ENCODE data around the gene VAMP1. TPM values are rescaled to one million over a fixed set of nuclear protein-coding genes. Genes with fewer than 3 reads are reported as not detected.

Gene VAMP1
- total RNA-seq, 1 donor from 2014 or later: 5.3 TPM

DNA sequence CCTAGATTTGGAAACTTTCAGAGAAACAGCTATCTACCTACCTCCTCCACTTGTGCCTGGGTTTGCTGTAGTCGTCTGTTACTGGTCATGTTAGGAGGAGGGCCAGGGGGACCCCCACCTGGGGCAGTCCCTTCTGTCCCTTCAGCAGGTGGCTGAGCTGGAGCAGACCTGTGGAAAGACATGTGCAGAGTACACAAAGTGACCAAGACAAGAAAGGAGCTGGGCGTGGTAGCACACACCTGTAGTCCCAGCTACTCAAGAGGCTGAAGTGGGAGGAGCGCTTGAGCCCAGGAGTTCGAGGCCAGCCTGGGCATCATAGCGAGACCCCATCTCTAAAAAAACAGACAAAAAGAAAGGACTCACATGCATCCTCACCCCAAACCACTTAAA is 4.3 kb downstream of the VAMP1 start:
- Mint-ChIP-seq H3K9me3 (ENCODE audit: low read depth) (no peaks in the 10 kb centered on the region), H3K4me3 (ENCODE audit: unreplicated experiment) (no peak overlapping the region), H3K27ac (ENCODE audit: unreplicated experiment) (no peak overlapping the region), H3K36me3 (ENCODE audit: low read depth) (peaks cover 21% of the 10 kb centered on the region), H3K4me1 (ENCODE audit: low read depth) (peaks cover 23% of the 10 kb centered on the region), H3K27me3 (ENCODE audit: low read depth) (no peaks in the 10 kb centered on the region)
- TF ChIP-seq, protein P1, sequence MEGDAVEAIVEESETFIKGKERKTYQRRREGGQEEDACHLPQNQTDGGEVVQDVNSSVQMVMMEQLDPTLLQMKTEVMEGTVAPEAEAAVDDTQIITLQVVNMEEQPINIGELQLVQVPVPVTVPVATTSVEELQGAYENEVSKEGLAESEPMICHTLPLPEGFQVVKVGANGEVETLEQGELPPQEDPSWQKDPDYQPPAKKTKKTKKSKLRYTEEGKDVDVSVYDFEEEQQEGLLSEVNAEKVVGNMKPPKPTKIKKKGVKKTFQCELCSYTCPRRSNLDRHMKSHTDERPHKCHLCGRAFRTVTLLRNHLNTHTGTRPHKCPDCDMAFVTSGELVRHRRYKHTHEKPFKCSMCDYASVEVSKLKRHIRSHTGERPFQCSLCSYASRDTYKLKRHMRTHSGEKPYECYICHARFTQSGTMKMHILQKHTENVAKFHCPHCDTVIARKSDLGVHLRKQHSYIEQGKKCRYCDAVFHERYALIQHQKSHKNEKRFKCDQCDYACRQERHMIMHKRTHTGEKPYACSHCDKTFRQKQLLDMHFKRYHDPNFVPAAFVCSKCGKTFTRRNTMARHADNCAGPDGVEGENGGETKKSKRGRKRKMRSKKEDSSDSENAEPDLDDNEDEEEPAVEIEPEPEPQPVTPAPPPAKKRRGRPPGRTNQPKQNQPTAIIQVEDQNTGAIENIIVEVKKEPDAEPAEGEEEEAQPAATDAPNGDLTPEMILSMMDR (IDR thresholded peaks at IDR 0.05): no peak
- DNase-seq (ENCODE audit: low spot score): no peak

DNA sequence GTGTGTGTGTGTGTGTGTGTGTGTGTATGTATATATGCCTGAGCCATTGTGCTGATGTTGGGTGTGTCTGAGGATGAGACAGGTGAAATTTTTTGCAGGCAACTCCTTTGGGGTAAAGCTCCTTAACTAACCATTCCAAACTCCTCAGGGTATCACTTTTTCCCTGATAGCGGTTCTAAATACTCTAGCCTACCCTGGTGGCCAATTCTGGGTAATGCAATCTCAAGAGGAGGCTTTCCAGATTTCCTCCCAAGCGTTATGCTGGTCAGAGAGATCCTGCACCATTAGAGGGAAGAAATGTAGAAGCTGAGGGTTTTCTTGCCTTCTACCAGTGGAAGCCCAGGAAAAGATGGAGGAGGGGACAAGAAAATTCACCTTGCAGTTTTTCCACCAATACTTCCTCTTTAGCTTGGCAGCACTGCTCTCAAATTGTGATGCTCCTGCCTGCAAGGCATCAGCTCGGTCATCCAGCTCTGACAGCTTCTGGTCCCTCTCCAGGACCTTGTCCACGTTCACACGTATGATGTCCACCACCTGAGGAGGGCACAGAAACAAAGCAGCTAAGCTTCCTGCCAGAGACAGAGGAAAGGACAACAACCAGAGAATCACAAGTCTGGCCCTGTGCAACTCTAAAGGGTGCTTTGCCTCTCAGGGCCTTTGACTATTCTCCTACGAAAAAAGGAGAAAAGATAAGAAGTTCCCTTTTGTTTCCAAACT is 4.9 kb downstream of the VAMP1 start:
- Mint-ChIP-seq H3K9me3 (ENCODE audit: low read depth) (no peaks in the 10 kb centered on the region), H3K27me3 (ENCODE audit: low read depth) (no peaks in the 10 kb centered on the region), H3K36me3 (ENCODE audit: low read depth) (peaks cover 26% of the 10 kb centered on the region), H3K4me1 (ENCODE audit: low read depth) (peaks cover 21% of the 10 kb centered on the region), H3K27ac (ENCODE audit: unreplicated experiment) (no peak overlapping the region), H3K4me3 (ENCODE audit: unreplicated experiment) (no peak overlapping the region)
- DNase-seq (ENCODE audit: low spot score): no peak
- TF ChIP-seq, protein P1 (IDR thresholded peaks at IDR 0.05): peak; percentile 85

DNA sequence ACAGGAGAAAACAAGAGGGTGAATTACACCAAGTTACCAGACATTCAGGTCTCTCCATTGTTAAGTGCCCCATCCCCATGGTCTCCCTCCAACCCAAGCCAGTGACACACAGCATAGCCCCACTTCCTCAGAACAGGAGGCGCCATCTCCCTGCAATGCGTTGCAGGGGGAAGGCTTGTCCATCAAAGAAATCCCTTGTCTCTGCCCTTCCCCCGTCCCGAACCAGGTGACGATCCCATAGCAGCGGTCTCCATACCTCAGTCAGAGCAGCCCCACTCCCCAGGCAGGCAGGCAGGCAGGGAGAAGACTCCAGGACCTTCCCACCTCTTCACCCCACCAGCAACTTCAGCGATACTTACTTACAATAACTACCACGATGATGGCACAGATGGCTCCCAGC is 5.9 kb downstream of the VAMP1 start:
- TF ChIP-seq, protein P1 (IDR thresholded peaks at IDR 0.05): no peak
- Mint-ChIP-seq H3K27me3 (ENCODE audit: low read depth) (no peaks in the 10 kb centered on the region), H3K4me3 (ENCODE audit: unreplicated experiment) (no peak overlapping the region), H3K36me3 (ENCODE audit: low read depth) (peaks cover 26% of the 10 kb centered on the region), H3K27ac (ENCODE audit: unreplicated experiment) (no peak overlapping the region), H3K9me3 (ENCODE audit: low read depth) (no peaks in the 10 kb centered on the region), H3K4me1 (ENCODE audit: low read depth) (peaks cover 16% of the 10 kb centered on the region)
- DNase-seq (ENCODE audit: low spot score): no peak

DNA sequence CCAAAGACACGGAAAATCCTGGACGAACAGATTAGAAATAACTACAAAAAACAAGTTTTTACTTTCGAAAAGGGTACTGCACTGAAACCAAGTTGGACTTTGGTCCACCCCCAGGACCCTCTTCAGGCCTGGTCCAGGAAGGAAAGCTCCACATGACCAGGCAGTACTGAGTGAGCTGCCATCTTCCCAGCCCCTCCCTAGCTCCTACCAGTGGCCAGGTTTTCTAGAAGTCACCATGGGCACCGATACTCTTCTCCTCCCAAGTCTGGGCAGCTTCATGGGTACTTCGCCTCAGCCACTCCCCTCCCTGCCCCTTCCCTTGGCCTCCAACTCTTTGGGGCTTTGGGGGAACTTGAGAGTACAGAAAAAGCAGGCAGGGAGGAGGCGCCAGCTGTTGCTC is 6.6 kb downstream of the VAMP1 start:
- Mint-ChIP-seq H3K4me3 (ENCODE audit: unreplicated experiment) (no peak overlapping the region), H3K9me3 (ENCODE audit: low read depth) (no peaks in the 10 kb centered on the region), H3K36me3 (ENCODE audit: low read depth) (peaks cover 27% of the 10 kb centered on the region), H3K27me3 (ENCODE audit: low read depth) (no peaks in the 10 kb centered on the region), H3K4me1 (ENCODE audit: low read depth) (peaks cover 9% of the 10 kb centered on the region), H3K27ac (ENCODE audit: unreplicated experiment) (no peak overlapping the region)
- DNase-seq (ENCODE audit: low spot score): no peak
- TF ChIP-seq, protein P1 (IDR thresholded peaks at IDR 0.05): no peak

DNA sequence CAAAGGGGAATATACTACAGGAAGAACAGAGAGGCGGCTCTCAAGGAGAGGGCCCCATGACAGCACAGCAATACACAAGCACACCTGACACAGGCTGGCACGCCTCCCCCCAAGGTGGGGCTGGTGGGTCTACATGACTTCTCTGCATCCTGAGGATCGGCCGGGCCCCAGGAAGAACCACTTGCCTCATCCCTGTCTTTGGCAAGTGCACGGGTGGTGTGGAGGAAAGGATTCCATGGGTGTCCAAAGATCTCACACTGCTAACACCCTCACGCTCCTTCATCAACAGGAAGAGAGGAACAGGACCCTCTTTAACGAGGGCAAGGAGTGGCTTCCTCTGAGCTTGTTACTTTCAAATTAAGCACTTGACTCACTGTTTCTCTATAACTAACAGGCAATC is 7.3 kb downstream of the VAMP1 start:
- no peak for DNase-seq (ENCODE audit: low spot score)
- no peak overlapping the region for H3K4me3 Mint-ChIP-seq (ENCODE audit: unreplicated experiment)
- H3K4me1 Mint-ChIP-seq (ENCODE audit: low read depth): peaks cover 2% of the 10 kb centered on the region
- peaks cover 32% of the 10 kb centered on the region for H3K36me3 Mint-ChIP-seq (ENCODE audit: low read depth)
- no peak overlapping the region for H3K27ac Mint-ChIP-seq (ENCODE audit: unreplicated experiment)
- H3K27me3 Mint-ChIP-seq (ENCODE audit: low read depth): no peaks in the 10 kb centered on the region
- TF ChIP-seq, protein P1 (IDR thresholded peaks at IDR 0.05): no peak
- H3K9me3 Mint-ChIP-seq (ENCODE audit: low read depth): no peaks in the 10 kb centered on the region
